Upper lobe of left lung (tissue), 6 donors: ENCODE data around the gene VPS11. TPM values are rescaled to one million over a fixed set of nuclear protein-coding genes. Genes with fewer than 3 reads are reported as not detected.
A peak's percentile ranks its signal among the peaks of the same experiment; 100 is the strongest.
"Not testable (repeated sequence)": the region's sequence is repeated elsewhere in the genome, so short reads cannot be mapped to it uniquely, and the experiment has no call there.

ENCODE experiments used
- ATAC-seq, 2 donors: fragments of 200-7000 bp; cut with Tn5 transposase; one replicate each; pipeline ENCODE4 v1.9.1; 2022; ENCODE audit warnings: mild to moderate bottlenecking in 2 of 2, moderate library complexity in 2 of 2; ENCODE audit not compliant: low FRiP score in 2 of 2
- DNase-seq, 2 donors: peaks; one replicate each; pipeline ENCODE4 v3.0.0-alpha.2; 2019 to 2020
- H3K27ac ChIP-seq, 4 donors: fragments of 200-600 bp; sonication (generic); one replicate each; pipeline ENCODE4 v1.5.1; 2016 to 2019
- H3K27me3 ChIP-seq, 4 donors: fragments of 200-600 bp; sonication (generic); one replicate each; pipeline ENCODE4 v1.5.1; 2017 to 2019
- H3K36me3 ChIP-seq, 4 donors: fragments of 200-600 bp; sonication (generic); one replicate each; pipeline ENCODE4 v1.5.1; 2016 to 2019
- H3K4me1 ChIP-seq, 4 donors: fragments of 200-600 bp; sonication (generic); one replicate each; pipeline ENCODE4 v1.5.1; 2018 to 2019
- H3K4me3 ChIP-seq, 4 donors: fragments of 200-600 bp; sonication (generic); one replicate each; pipeline ENCODE4 v1.5.1; 2017 to 2019; ENCODE audit warnings: mild to moderate bottlenecking in 2 of 4, moderate library complexity in 1 of 4
- H3K9me3 ChIP-seq, 4 donors: fragments of 200-600 bp; sonication (generic); one replicate each; pipeline ENCODE4 v1.5.1; 2018 to 2019
- EP300 ChIP-seq, 4 donors: sonication (generic); formaldehyde crosslinking; IDR thresholded peaks; one replicate each; pipeline ENCODE4 v1.5.1; 2017; ENCODE audit warnings: antibody characterized with exemption in 4 of 4, control low read depth in 2 of 4
- POLR2A ChIP-seq, 4 donors: fragments of 450-650 bp; IDR thresholded peaks; one replicate each; pipeline ENCODE4 v1.5.1; 2016 to 2017; ENCODE audit warnings: antibody characterized with exemption in 4 of 4, mild to moderate bottlenecking in 2 of 4
- POLR2AphosphoS5 ChIP-seq, 2 donors: sonication (generic); formaldehyde crosslinking; IDR thresholded peaks; one replicate each; pipeline ENCODE4 v1.5.1; 2017; ENCODE audit warnings: antibody characterized with exemption in 2 of 2
- WGBS, 2 donors: methylation state at CpG; one replicate each; pipeline ENCODE4 v1.1.5; 2017 to 2018; 5-methylcytosine and 5-hydroxymethylcytosine counted together
- total RNA-seq, 6 donors: library from RNA; depleted of rRNA in 4 of 6; stranded (reverse); fragments of >200 nt in 4 of 6; gene quantifications; one replicate each; pipeline versions ENCODE4 v1.1.0 to v1.2.1, GENCODE V29; 2016 to 2021
- TF ChIP-seq, protein P1 (sequence below), 6 experiments: fragments of 450-650 bp in 4 of 6; fragments of 200-600 bp in 2 of 6; sonication (generic) in 2 of 6; IDR thresholded peaks; one replicate each; pipeline ENCODE4 v1.5.1; 2016 to 2019; ENCODE audit warnings: antibody characterized with exemption in 6 of 6
- donor health status: DM: no; HTN: no; CAD: no; lungs with moderate emphysema.
- donor health status: DM: no; HTN: yes; CAD: no; lungs with severe emphysema.

VPS11 gene
- total RNA-seq, 6 donors from 2014 or later, result 24.9 to 88.0 (median 40.4) TPM

- no peaks in the 10 kb centered on the region for H3K9me3 ChIP-seq
- WGBS, 2 donors, result 46 to 55% methylated on average over 6 of the region's 6 CpGs
- H3K4me3 ChIP-seq, result peak overlapping the region; percentile 81 to 99 (median 93)
- peaks cover 17 to 44% (median 42%) of the 10 kb centered on the region in 4 donors for H3K36me3 ChIP-seq
- no peaks in the 10 kb centered on the region for H3K27me3 ChIP-seq
- TF ChIP-seq, protein P1, sequence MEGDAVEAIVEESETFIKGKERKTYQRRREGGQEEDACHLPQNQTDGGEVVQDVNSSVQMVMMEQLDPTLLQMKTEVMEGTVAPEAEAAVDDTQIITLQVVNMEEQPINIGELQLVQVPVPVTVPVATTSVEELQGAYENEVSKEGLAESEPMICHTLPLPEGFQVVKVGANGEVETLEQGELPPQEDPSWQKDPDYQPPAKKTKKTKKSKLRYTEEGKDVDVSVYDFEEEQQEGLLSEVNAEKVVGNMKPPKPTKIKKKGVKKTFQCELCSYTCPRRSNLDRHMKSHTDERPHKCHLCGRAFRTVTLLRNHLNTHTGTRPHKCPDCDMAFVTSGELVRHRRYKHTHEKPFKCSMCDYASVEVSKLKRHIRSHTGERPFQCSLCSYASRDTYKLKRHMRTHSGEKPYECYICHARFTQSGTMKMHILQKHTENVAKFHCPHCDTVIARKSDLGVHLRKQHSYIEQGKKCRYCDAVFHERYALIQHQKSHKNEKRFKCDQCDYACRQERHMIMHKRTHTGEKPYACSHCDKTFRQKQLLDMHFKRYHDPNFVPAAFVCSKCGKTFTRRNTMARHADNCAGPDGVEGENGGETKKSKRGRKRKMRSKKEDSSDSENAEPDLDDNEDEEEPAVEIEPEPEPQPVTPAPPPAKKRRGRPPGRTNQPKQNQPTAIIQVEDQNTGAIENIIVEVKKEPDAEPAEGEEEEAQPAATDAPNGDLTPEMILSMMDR (IDR thresholded peaks at IDR 0.05), result no peak
- TF ChIP-seq POLR2AphosphoS5 (IDR thresholded peaks at IDR 0.05) (no peak), POLR2A (IDR thresholded peaks at IDR 0.05) (no peak), EP300 (IDR thresholded peaks at IDR 0.05) (no peak)
- H3K4me1 ChIP-seq, result peaks cover 14 to 24% (median 18%) of the 10 kb centered on the region in 4 donors
- peak overlapping the region in 2 of 4 donors; percentile 90 for H3K27ac ChIP-seq
- no peak for DNase-seq
- no peak for ATAC-seq
These were observed 11.7 kb upstream of the VPS11 start for GRCh38 chr11:119055901-119056300.

DNA sequence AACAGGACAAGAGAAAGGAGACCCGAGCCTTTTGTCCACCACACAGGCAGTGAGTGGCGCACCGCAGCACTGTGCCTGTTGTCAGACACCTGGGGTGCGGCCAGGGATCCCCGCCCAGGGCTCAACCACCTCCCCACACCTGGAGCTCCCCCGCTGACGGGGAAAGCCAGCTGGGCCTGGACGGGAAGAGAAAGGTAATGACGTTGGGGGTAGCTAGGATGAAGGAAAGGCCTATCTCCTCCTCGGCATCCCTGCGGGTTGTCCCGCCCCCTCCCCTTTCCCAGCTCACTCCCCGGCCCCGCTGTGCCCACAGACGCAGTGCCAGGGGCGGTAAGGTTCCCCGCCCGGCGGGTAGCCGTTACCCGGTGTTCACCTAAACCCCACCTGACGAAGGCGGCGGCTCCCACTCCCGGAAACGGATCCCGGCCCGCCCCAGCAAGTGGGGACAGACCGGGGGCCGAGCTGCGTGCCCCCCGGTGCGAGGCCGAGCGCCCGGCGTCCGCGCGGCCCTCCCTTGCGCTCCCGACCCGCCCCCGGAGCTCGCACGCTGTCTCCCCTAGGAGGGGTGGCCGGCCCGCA lies 11.1 kb upstream of the VPS11 start:
- DNase-seq (peak in 1 of 2 donors; percentile 51), ATAC-seq (peak; percentile 4 to 41)
- no peaks in the 10 kb centered on the region for H3K9me3 ChIP-seq
- H3K27me3 ChIP-seq, result no peaks in the 10 kb centered on the region
- WGBS, 2 donors, result 0% methylated on average over 1 to 19 of the region's 48 CpGs
- peaks cover 14 to 24% (median 18%) of the 10 kb centered on the region in 4 donors for H3K4me1 ChIP-seq
- TF ChIP-seq EP300 (IDR thresholded peaks at IDR 0.05), result no peak
- no peak for TF ChIP-seq POLR2A (IDR thresholded peaks at IDR 0.05)
- TF ChIP-seq, protein P1 (IDR thresholded peaks at IDR 0.05), result no peak
- no peak for TF ChIP-seq POLR2AphosphoS5 (IDR thresholded peaks at IDR 0.05)
- peak overlapping the region; percentile 81 to 90 (median 88) for H3K27ac ChIP-seq
- peaks cover 17 to 38% (median 36%) of the 10 kb centered on the region in 4 donors for H3K36me3 ChIP-seq
- peak overlapping the region; percentile 81 to 99 (median 93) for H3K4me3 ChIP-seq

DNA sequence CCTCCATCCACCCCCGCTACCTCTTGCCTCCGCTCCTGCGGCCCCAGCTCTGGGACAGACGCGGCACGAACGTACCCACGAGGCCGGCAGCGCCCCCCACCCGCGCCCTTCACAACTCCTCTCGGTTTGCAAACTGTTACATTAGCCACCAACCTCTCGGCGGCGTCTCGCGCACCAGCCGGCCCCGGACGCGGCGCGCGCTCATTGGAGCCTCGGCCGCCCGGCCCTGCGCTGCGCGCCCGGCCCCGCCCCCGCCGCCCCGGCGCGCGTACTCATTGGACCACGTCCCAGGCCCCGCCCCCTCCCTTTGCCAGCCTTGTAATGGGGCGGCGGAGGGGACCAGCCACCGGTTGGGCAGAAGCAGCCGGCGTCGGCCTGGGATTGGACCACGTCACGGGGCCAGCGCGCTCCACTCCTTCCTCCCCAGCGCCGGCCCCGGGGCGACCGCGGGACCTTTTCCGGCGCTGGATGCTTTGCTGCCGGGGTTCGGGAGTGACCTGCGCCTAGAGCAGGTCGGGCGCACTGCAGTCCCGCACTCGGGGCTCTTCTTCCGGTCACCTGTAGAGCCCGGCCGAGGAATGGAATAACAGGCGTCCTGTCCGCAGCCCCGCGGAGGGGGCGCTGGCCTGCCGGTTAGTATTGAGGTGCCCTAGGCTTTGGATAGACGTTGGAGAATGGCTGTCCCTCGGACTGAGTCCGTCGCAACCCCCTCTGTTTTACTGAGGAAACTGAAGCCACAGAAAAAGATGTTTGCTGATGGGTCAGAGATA lies 10.4 kb upstream of the VPS11 start, which contains the start of gene HYOU1:
Gene HYOU1 (minus strand): TSS at position 206 of the 770 bp plus-strand sequence. CDS start 1,045 bp downstream, outside the sequence.
- ATAC-seq, result peak; percentile 99

DNA sequence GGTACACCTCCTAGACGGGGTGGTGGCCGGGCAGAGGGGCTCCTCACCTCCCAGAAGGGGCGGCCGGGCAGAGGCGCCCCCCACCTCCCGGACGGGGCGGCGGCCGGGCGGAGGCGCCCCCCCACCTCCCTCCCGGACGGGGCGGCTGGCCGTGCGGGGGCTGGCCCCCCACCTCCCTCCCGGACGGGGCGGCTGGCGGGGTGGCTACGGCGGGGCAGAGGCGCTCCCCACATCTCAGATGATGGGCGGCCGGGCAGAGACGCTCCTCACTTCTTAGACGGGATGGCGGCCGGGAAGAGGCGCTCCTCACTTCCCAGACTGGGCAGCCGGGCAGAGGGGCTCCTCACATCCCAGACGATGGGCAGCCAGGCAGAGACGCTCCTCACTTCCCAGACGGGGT lies 8.5 kb upstream of the VPS11 start:
- H3K27ac ChIP-seq, H3K9me3 ChIP-seq, ATAC-seq, H3K27me3 ChIP-seq, H3K4me3 ChIP-seq: not testable (repeated sequence)
- Histone ChIP-seq H3K36me3 (peaks cover 0 to 12% (median 10%) of the 10 kb centered on the region in 4 donors), H3K4me1 (peaks cover 17 to 24% (median 18%) of the 10 kb centered on the region in 4 donors)
- DNase-seq, result peak in 1 of 2 donors; percentile 74
- 83 to 95% methylated on average over 2 to 5 of the region's 35 CpGs for WGBS, 2 donors

More for the DNA sequence above, 10.4 kb upstream of the VPS11 start, which contains the start of gene HYOU1:
- WGBS, 2 donors, result 0 to 1% methylated on average over 1 to 26 of the region's 79 CpGs
- Histone ChIP-seq H3K4me1 (peaks cover 14 to 24% (median 18%) of the 10 kb centered on the region in 4 donors), H3K4me3 (peak within 1 kb of the TSS; percentile 81 to 99 (median 93)), H3K27me3 (no peaks in the 10 kb centered on the region), H3K27ac (peak within 1 kb of the TSS; percentile 81 to 90 (median 88)), H3K36me3 (peaks cover 12 to 32% (median 29%) of the 10 kb centered on the region in 4 donors), H3K9me3 (no peaks in the 10 kb centered on the region)
- peak; percentile 99 for DNase-seq
- TF ChIP-seq POLR2AphosphoS5 (IDR thresholded peaks at IDR 0.05) (peak; percentile 44 to 66), POLR2A (IDR thresholded peaks at IDR 0.05) (peak in 3 of 4 donors; percentile 31 to 78 (median 66)), EP300 (IDR thresholded peaks at IDR 0.05) (no peak)
- TF ChIP-seq, protein P1 (IDR thresholded peaks at IDR 0.05), result peak in 4 of 6 experiments; percentile 21 to 47 (median 42)

- no peaks in the 10 kb centered on the region for H3K36me3 ChIP-seq
- H3K27ac ChIP-seq, result no peak overlapping the region
- TF ChIP-seq POLR2A (IDR thresholded peaks at IDR 0.05) (no peak), EP300 (IDR thresholded peaks at IDR 0.05) (no peak), POLR2AphosphoS5 (IDR thresholded peaks at IDR 0.05) (no peak)
- TF ChIP-seq, protein P1 (IDR thresholded peaks at IDR 0.05), result no peak
- no peak for ATAC-seq
- H3K27me3 ChIP-seq, result no peaks in the 10 kb centered on the region
- H3K4me3 ChIP-seq, result no peak overlapping the region
- DNase-seq, result no peak
- WGBS, 2 donors, result 91 to 94% methylated on average over 3 of the region's 3 CpGs
- H3K9me3 ChIP-seq, result no peaks in the 10 kb centered on the region
- H3K4me1 ChIP-seq, result peaks cover 10 to 18% (median 14%) of the 10 kb centered on the region in 4 donors
These were observed 6.4 kb upstream of the VPS11 start for GRCh38 chr11:119061256-119061655.
